A549 (cell line): ENCODE measurements around the gene VIPR2.

Experiments used
- CEBPB ChIP-seq, 2 experiments: fragments of >200 bp in 1 of 2; sonication (Bioruptor Twin) in 1 of 2; formaldehyde crosslinking in 1 of 2; IDR thresholded peaks; 2 replicates each; pipeline ENCODE4 v1.6.1; 2012 to 2016
- CHD2 ChIP-seq: fragments of 150-350 bp; IDR thresholded peaks from 2 replicates; pipeline ENCODE4 v1.6.1; 2014; ENCODE audit warnings: low read length; ENCODE audit not compliant: partially characterized antibody
- CTCF ChIP-seq: fragments of >200 bp; sonication (Bioruptor Twin); formaldehyde crosslinking; IDR thresholded peaks from 3 replicates; pipeline ENCODE4 v1.5.1; 2016
- KDM1A ChIP-seq: fragments of 200-600 bp; sonication (generic); IDR thresholded peaks from 2 replicates; pipeline ENCODE4 v1.6.1; 2016; ENCODE audit warnings: low read depth, mild to moderate bottlenecking
- KDM5A ChIP-seq: fragments of 200-600 bp; sonication (generic); IDR thresholded peaks from 2 replicates; pipeline ENCODE4 v1.6.1; 2016; ENCODE audit warnings: antibody characterized with exemption, mild to moderate bottlenecking
- MAX ChIP-seq: IDR thresholded peaks from 2 replicates; pipeline ENCODE4 v1.6.1; 2012
- MAZ ChIP-seq: fragments of 150-350 bp; IDR thresholded peaks from 2 replicates; pipeline ENCODE4 v1.6.1; 2014; ENCODE audit warnings: antibody characterized with exemption, low read depth, low read length, borderline replicate concordance
- POLR2A ChIP-seq: IDR thresholded peaks from 2 replicates; pipeline ENCODE4 v1.6.1; 2012; ENCODE audit warnings: mild to moderate bottlenecking, low read length
- ZC3H11A ChIP-seq: fragments of 450-650 bp; IDR thresholded peaks from 2 replicates; pipeline ENCODE4 v1.6.1; 2014; ENCODE audit warnings: antibody characterized with exemption, mild to moderate bottlenecking

- TF ChIP-seq CTCF (no peak), MAX (no peak), ZC3H11A (no peak), KDM1A (no peak), CHD2 (no peak), KDM5A (no peak), MAZ (no peak), CEBPB (IDR thresholded peaks at IDR 0.05) (no peak), POLR2A (no peak)
Measured at GRCh38 chr7:159138508-159138907, 6.2 kb downstream of the VIPR2 start.
